Measurements from ENCODE around the gene ZMYND15.

The ZMYND15 gene

GRCh38 chr17:4759776-4760236 is 20.2 kb downstream of the ZMYND15 start:
- H3K4me3 ChIP-seq (ENCODE audit: low read depth, low read length) = no peak overlapping the region
- DNase-seq (ENCODE audit: low read depth) = no peak
- TF ChIP-seq, protein P1, sequence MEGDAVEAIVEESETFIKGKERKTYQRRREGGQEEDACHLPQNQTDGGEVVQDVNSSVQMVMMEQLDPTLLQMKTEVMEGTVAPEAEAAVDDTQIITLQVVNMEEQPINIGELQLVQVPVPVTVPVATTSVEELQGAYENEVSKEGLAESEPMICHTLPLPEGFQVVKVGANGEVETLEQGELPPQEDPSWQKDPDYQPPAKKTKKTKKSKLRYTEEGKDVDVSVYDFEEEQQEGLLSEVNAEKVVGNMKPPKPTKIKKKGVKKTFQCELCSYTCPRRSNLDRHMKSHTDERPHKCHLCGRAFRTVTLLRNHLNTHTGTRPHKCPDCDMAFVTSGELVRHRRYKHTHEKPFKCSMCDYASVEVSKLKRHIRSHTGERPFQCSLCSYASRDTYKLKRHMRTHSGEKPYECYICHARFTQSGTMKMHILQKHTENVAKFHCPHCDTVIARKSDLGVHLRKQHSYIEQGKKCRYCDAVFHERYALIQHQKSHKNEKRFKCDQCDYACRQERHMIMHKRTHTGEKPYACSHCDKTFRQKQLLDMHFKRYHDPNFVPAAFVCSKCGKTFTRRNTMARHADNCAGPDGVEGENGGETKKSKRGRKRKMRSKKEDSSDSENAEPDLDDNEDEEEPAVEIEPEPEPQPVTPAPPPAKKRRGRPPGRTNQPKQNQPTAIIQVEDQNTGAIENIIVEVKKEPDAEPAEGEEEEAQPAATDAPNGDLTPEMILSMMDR (IDR thresholded peaks at IDR 0.05; ENCODE audit: low read depth, low read length, missing control alignments) = no peak

- H3K4me3 ChIP-seq (ENCODE audit: low read depth, low read length) = no peak overlapping the region
- TF ChIP-seq, protein P1 (IDR thresholded peaks at IDR 0.05; ENCODE audit: low read depth, low read length, missing control alignments) = no peak
- DNase-seq (ENCODE audit: low read depth) = no peak
Observed at GRCh38 chr17:4764595-4764994, 25.0 kb downstream of the ZMYND15 start.

DNA sequence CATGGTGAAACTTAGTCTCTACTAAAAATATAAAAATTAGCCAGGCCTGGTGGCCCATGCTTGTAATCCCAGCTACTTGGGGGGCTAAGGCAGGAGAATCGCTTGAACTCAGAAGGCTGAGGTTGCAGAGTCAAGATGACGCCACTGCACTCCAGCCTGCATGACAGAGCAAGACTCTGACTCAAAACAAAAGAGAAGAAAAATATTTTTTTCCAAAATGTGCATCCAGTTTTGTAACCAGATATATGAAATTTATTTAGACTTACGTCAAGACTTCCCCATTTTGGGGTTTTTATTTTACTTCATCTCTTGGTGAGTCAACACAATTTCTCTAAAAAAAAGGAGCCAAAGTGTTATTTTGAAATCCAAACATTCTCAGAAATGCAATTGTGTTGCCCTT is 26.6 kb downstream of the ZMYND15 start:
- TF ChIP-seq, protein P1 (IDR thresholded peaks at IDR 0.05; ENCODE audit: low read depth, low read length, missing control alignments) = no peak
- DNase-seq (ENCODE audit: low read depth) = no peak

DNA sequence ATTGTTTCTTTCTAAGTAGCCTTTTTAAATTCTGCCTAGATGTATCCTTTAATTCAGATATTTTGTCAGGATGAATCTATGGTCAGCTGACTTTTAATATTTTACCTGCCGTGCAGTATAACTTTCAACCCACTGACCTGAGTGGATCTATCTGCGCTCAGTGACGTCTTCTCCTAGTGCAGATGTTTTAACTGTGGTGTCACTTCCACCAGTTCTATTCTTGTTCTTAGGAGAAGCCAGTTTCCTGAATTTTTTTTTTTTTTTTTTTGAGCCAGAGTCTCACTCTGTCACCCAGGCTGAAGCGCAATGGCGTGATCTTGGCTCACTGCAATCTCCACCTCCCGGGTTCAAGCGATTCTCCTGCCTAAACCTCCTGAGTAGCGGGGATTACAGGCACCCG is 27.1 kb downstream of the ZMYND15 start:
- DNase-seq (ENCODE audit: low read depth) = no peak
- TF ChIP-seq, protein P1 (IDR thresholded peaks at IDR 0.05; ENCODE audit: low read depth, low read length, missing control alignments) = no peak
- no peak overlapping the region for H3K4me3 ChIP-seq (ENCODE audit: low read depth, low read length)

More for the DNA sequence above, 26.6 kb downstream of the ZMYND15 start:
- H3K4me3 ChIP-seq (ENCODE audit: low read depth, low read length) = no peak overlapping the region

DNA sequence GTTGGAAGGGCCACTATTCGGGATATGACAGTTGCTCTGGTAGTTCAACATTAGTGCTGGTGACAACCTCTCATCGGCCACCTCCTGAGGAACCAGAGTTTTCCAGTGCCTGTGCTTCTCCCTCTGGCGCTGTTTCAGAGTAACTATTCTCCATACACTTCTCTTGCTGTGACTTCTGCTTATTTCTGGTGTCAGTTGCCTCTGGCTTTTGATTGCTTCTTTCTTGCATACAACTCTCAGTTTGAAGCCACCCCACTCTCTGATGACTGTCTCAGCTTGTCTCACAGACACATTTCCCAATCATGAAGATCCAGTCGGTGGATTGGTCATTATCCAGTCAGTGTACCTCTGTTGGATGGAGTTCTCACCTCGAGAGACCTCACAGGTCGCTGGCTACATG is 28.7 kb downstream of the ZMYND15 start:
- TF ChIP-seq, protein P1 (IDR thresholded peaks at IDR 0.05; ENCODE audit: low read depth, low read length, missing control alignments) = no peak
- H3K4me3 ChIP-seq (ENCODE audit: low read depth, low read length) = no peak overlapping the region
- no peak for DNase-seq (ENCODE audit: low read depth)

GRCh38 chr17:4769628-4770027 is 30.0 kb downstream of the ZMYND15 start:
- TF ChIP-seq, protein P1 (IDR thresholded peaks at IDR 0.05; ENCODE audit: low read depth, low read length, missing control alignments) = no peak
- H3K4me3 ChIP-seq (ENCODE audit: low read depth, low read length) = no peak overlapping the region
- DNase-seq (ENCODE audit: low read depth) = no peak

GRCh38 chr17:4771519-4772234 is 32.0 kb downstream of the ZMYND15 start, which contains the start of gene TM4SF5:
Gene TM4SF5 (plus strand): TSS chr17:4771886. CDS start chr17:4771923, 37 bp downstream.
- H3K4me3 ChIP-seq (ENCODE audit: low read depth, low read length) = no peak within 1 kb of the TSS
- no peak for DNase-seq (ENCODE audit: low read depth)
- TF ChIP-seq, protein P1 (IDR thresholded peaks at IDR 0.05; ENCODE audit: low read depth, low read length, missing control alignments) = no peak

All from GM12864 (cell line).